Measurements from ENCODE around the gene PCDH18.
A peak's percentile ranks its signal among the peaks of the same experiment; 100 is the strongest.
"Not testable (repeated sequence)": the region's sequence is repeated elsewhere in the genome, so short reads cannot be mapped to it uniquely, and the experiment has no call there.

PCDH18 gene

GRCh38 chr4:137531986-137532868 lies at the start of gene PCDH18:
Gene PCDH18 (minus strand): TSS chr4:137532494. CDS start chr4:137532088, 406 bp downstream.
- peak; percentile 66 for DNase-seq

GRCh38 chr4:137576446-137576845 lies 44.2 kb upstream of the PCDH18 start:
- DNase-seq, result no peak

- no peak for DNase-seq
Observed at GRCh38 chr4:137572647-137573046, 40.4 kb upstream of the PCDH18 start.

GRCh38 chr4:137572163-137572562 lies 39.9 kb upstream of the PCDH18 start:
- no peak for DNase-seq

GRCh38 chr4:137559801-137560200 lies 27.5 kb upstream of the PCDH18 start:
- DNase-seq, result no peak

GRCh38 chr4:137558951-137559350 lies 26.7 kb upstream of the PCDH18 start:
- DNase-seq, result no peak

GRCh38 chr4:137545461-137545861 lies 13.2 kb upstream of the PCDH18 start:
- DNase-seq, result no peak

GRCh38 chr4:137543648-137544047 lies 11.4 kb upstream of the PCDH18 start:
- DNase-seq, result no peak

GRCh38 chr4:137543198-137543597 lies 10.9 kb upstream of the PCDH18 start:
- no peak for DNase-seq

GRCh38 chr4:137541876-137542646 lies 9.8 kb upstream of the PCDH18 start:
- DNase-seq, result no peak

GRCh38 chr4:137541181-137541580 lies 8.9 kb upstream of the PCDH18 start:
- no peak for DNase-seq

- DNase-seq, result no peak
Observed at GRCh38 chr4:137540356-137540755, 8.1 kb upstream of the PCDH18 start.

GRCh38 chr4:137538526-137538925 lies 6.2 kb upstream of the PCDH18 start:
- no peak for DNase-seq

- DNase-seq, result not testable (repeated sequence)
Observed at GRCh38 chr4:137537807-137538206, 5.5 kb upstream of the PCDH18 start.

- no peak for DNase-seq
Observed at GRCh38 chr4:137536789-137537561, 4.7 kb upstream of the PCDH18 start.

- no peak for DNase-seq
Observed at GRCh38 chr4:137535718-137536117, 3.4 kb upstream of the PCDH18 start.

GRCh38 chr4:137534516-137534915 lies 2.2 kb upstream of the PCDH18 start:
- DNase-seq, result no peak

GRCh38 chr4:137533855-137534254 lies 1.6 kb upstream of the PCDH18 start:
- no peak for DNase-seq

- DNase-seq, result no peak
Observed at GRCh38 chr4:137532869-137533236, 559 bp upstream of the PCDH18 start.

- DNase-seq, result no peak
Observed at GRCh38 chr4:137531168-137531985, 917 bp downstream of the PCDH18 start.

- no peak for DNase-seq
Observed at GRCh38 chr4:137530176-137530575, 2.1 kb downstream of the PCDH18 start.

- DNase-seq, result no peak
Observed at GRCh38 chr4:137529432-137529831, 2.9 kb downstream of the PCDH18 start.
